HAP-1 (cell line): ENCODE results near the gene MEGF6.

Source experiments
- DNase-seq, 2 experiments: peaks; one replicate each; pipeline ENCODE4 v3.0.0-alpha.2; 2016 to 2020; ENCODE audit warnings: low spot score in 2 of 2
- H3K27me3 ChIP-seq: fragments of 250-450 bp; sonication (Bioruptor Pico); 2 replicates; pipeline ENCODE4 v1.5.1; 2020; ENCODE audit warnings: low read depth, mild to moderate bottlenecking, moderate library complexity
- H3K36me3 ChIP-seq: fragments of 250-450 bp; sonication (Bioruptor Pico); replicated peaks from 2 replicates; pipeline ENCODE4 v1.5.1; 2020; ENCODE audit warnings: mild to moderate bottlenecking
- H3K4me1 ChIP-seq: fragments of 250-450 bp; sonication (Bioruptor Pico); 2 replicates; pipeline ENCODE4 v1.5.1; 2020; ENCODE audit warnings: mild to moderate bottlenecking
- H3K4me3 ChIP-seq: fragments of 250-450 bp; sonication (Bioruptor Pico); 2 replicates; pipeline ENCODE4 v1.5.1; 2020; ENCODE audit warnings: mild to moderate bottlenecking, moderate library complexity
- H3K9me3 ChIP-seq: fragments of 250-450 bp; sonication (Bioruptor Pico); 2 replicates; pipeline ENCODE4 v1.5.1; 2020; ENCODE audit warnings: mild to moderate bottlenecking, moderate library complexity
- in situ Hi-C: fragments of 300-500 bp; cut with MboI; formaldehyde crosslinking; loops from 3 replicates; pipeline ENCODE4 v1.14.3; 2020; ENCODE audit warnings: low sequenced_read_pairs, inconsistent platforms, mixed read lengths

The MEGF6 gene

GRCh38 chr1:3603571-3604467 is 7.5 kb downstream of the MEGF6 start:
- no peak overlapping the region for H3K4me3 ChIP-seq
- H3K36me3 ChIP-seq: no peaks in the 10 kb centered on the region
- no peaks in the 10 kb centered on the region for H3K9me3 ChIP-seq
- no peak for DNase-seq
- in situ Hi-C loops: no loop called here
- H3K4me1 ChIP-seq: no peaks in the 10 kb centered on the region
- no peaks in the 10 kb centered on the region for H3K27me3 ChIP-seq

- H3K9me3 ChIP-seq: no peaks in the 10 kb centered on the region
- no peak overlapping the region for H3K4me3 ChIP-seq
- in situ Hi-C loops: no loop called here
- no peak for DNase-seq
- no peaks in the 10 kb centered on the region for H3K27me3 ChIP-seq
- no peaks in the 10 kb centered on the region for H3K4me1 ChIP-seq
- no peaks in the 10 kb centered on the region for H3K36me3 ChIP-seq
Observed at GRCh38 chr1:3603156-3603555, 8.2 kb downstream of the MEGF6 start.

GRCh38 chr1:3602375-3602774 is 8.9 kb downstream of the MEGF6 start:
- no peaks in the 10 kb centered on the region for H3K9me3 ChIP-seq
- H3K36me3 ChIP-seq: no peaks in the 10 kb centered on the region
- no peak overlapping the region for H3K4me3 ChIP-seq
- in situ Hi-C loops: no loop called here
- H3K27me3 ChIP-seq: no peaks in the 10 kb centered on the region
- DNase-seq: no peak
- no peaks in the 10 kb centered on the region for H3K4me1 ChIP-seq

GRCh38 chr1:3601743-3602142 is 9.6 kb downstream of the MEGF6 start:
- no peaks in the 10 kb centered on the region for H3K27me3 ChIP-seq
- no peaks in the 10 kb centered on the region for H3K36me3 ChIP-seq
- no peaks in the 10 kb centered on the region for H3K9me3 ChIP-seq
- no peaks in the 10 kb centered on the region for H3K4me1 ChIP-seq
- no peak for DNase-seq
- no peak overlapping the region for H3K4me3 ChIP-seq
- in situ Hi-C loops: no loop called here

- in situ Hi-C loops: no loop called here
- Histone ChIP-seq H3K4me3 (no peak overlapping the region), H3K27me3 (no peaks in the 10 kb centered on the region), H3K9me3 (no peaks in the 10 kb centered on the region), H3K4me1 (no peaks in the 10 kb centered on the region), H3K36me3 (no peaks in the 10 kb centered on the region)
- DNase-seq: no peak
Observed at GRCh38 chr1:3600354-3600753, 11.0 kb downstream of the MEGF6 start.

- no peaks in the 10 kb centered on the region for H3K27me3 ChIP-seq
- no peak for DNase-seq
- no peaks in the 10 kb centered on the region for H3K36me3 ChIP-seq
- H3K9me3 ChIP-seq: no peaks in the 10 kb centered on the region
- no peak overlapping the region for H3K4me3 ChIP-seq
- H3K4me1 ChIP-seq: no peaks in the 10 kb centered on the region
- in situ Hi-C loops: no loop called here
Observed at GRCh38 chr1:3599816-3600215, 11.5 kb downstream of the MEGF6 start.

GRCh38 chr1:3599286-3599811 is 12.0 kb downstream of the MEGF6 start:
- Histone ChIP-seq H3K4me1 (no peaks in the 10 kb centered on the region), H3K4me3 (no peak overlapping the region), H3K27me3 (no peaks in the 10 kb centered on the region), H3K36me3 (no peaks in the 10 kb centered on the region), H3K9me3 (no peaks in the 10 kb centered on the region)
- in situ Hi-C loops: no loop called here
- no peak for DNase-seq

GRCh38 chr1:3598522-3599285 is 12.6 kb downstream of the MEGF6 start:
- Histone ChIP-seq H3K9me3 (no peaks in the 10 kb centered on the region), H3K27me3 (no peaks in the 10 kb centered on the region), H3K36me3 (no peaks in the 10 kb centered on the region), H3K4me1 (no peaks in the 10 kb centered on the region), H3K4me3 (no peak overlapping the region)
- DNase-seq: no peak
- in situ Hi-C loops: no loop called here

GRCh38 chr1:3598051-3598491 is 13.2 kb downstream of the MEGF6 start:
- no peaks in the 10 kb centered on the region for H3K36me3 ChIP-seq
- H3K27me3 ChIP-seq: no peaks in the 10 kb centered on the region
- DNase-seq: no peak
- in situ Hi-C loops: no loop called here
- H3K9me3 ChIP-seq: no peaks in the 10 kb centered on the region
- no peaks in the 10 kb centered on the region for H3K4me1 ChIP-seq
- H3K4me3 ChIP-seq: no peak overlapping the region

- Histone ChIP-seq H3K4me1 (no peaks in the 10 kb centered on the region), H3K27me3 (no peaks in the 10 kb centered on the region), H3K9me3 (no peaks in the 10 kb centered on the region), H3K4me3 (no peak overlapping the region), H3K36me3 (no peaks in the 10 kb centered on the region)
- DNase-seq: no peak
- in situ Hi-C loops: no loop called here
Observed at GRCh38 chr1:3597599-3597964, 13.7 kb downstream of the MEGF6 start.

- Histone ChIP-seq H3K4me3 (no peak overlapping the region), H3K27me3 (no peaks in the 10 kb centered on the region), H3K4me1 (no peaks in the 10 kb centered on the region), H3K9me3 (no peaks in the 10 kb centered on the region), H3K36me3 (no peaks in the 10 kb centered on the region)
- in situ Hi-C loops: no loop called here
- DNase-seq: no peak
Observed at GRCh38 chr1:3596663-3597598, 14.4 kb downstream of the MEGF6 start.

GRCh38 chr1:3595949-3596348 is 15.4 kb downstream of the MEGF6 start:
- Histone ChIP-seq H3K27me3 (no peaks in the 10 kb centered on the region), H3K4me3 (no peak overlapping the region), H3K4me1 (no peaks in the 10 kb centered on the region), H3K9me3 (no peaks in the 10 kb centered on the region), H3K36me3 (no peaks in the 10 kb centered on the region)
- in situ Hi-C loops: no loop called here
- DNase-seq: no peak

- in situ Hi-C loops: no loop called here
- H3K27me3 ChIP-seq: no peaks in the 10 kb centered on the region
Observed at GRCh38 chr1:3594706-3595377, 16.5 kb downstream of the MEGF6 start.

More at GRCh38 chr1:3594706-3595377, 16.5 kb downstream of the MEGF6 start:
- no peak for DNase-seq
- Histone ChIP-seq H3K9me3 (no peaks in the 10 kb centered on the region), H3K4me3 (no peak overlapping the region), H3K4me1 (no peaks in the 10 kb centered on the region), H3K36me3 (no peaks in the 10 kb centered on the region)
